HEK293 (cell line): ENCODE results near the gene PHETA1.
"Not testable (repeated sequence)": the region's sequence is repeated elsewhere in the genome, so short reads cannot be mapped to it uniquely, and the experiment has no call there.

Source experiments
- CTCF ChIA-PET: fragments of 350-600 bp; formaldehyde crosslinking; extraction: SDS; loops from one replicate; lab custom pipeline; 2021; ENCODE audit warnings: antibody characterized with exemption; lab: Yijun Ruan, JAX
- POLR2A ChIA-PET: fragments of 300-600 bp; formaldehyde crosslinking; extraction: SDS; loops from one replicate; lab custom pipeline; 2020; ENCODE audit warnings: antibody characterized with exemption, inconsistent platforms; lab: Yijun Ruan, JAX
- H3K27ac ChIP-seq: fragments of 200-500 bp; sonication (Bioruptor generic); 2 replicates; pipeline ENCODE4 v1.5.1; 2014; ENCODE audit warnings: low read depth, low read length, control low read depth, inconsistent platforms; ENCODE audit errors: extremely low read depth
- H3K36me3 ChIP-seq, 2 experiments: fragments of 200-500 bp in 1 of 2; sonication (Bioruptor generic) in 1 of 2; 1 replicate in 1 of 2; 2 replicates in 1 of 2; pipeline ENCODE4 v1.5.1; 2014 to 2017; ENCODE audit warnings: inconsistent platforms in 2 of 2, low read length in 2 of 2; ENCODE audit not compliant: control insufficient read depth in 2 of 2, insufficient read depth in 1 of 2
- H3K4me1 ChIP-seq: fragments of 200-500 bp; sonication (Bioruptor generic); 2 replicates; pipeline ENCODE4 v1.5.1; 2014; ENCODE audit warnings: mild to moderate bottlenecking, low read length, inconsistent platforms; ENCODE audit not compliant: control insufficient read depth, insufficient read depth
- H3K4me3 ChIP-seq: 2 replicates; pipeline ENCODE4 v1.5.1; 2011; ENCODE audit warnings: low read depth, mild to moderate bottlenecking, control low read depth, low read length, moderate library complexity
- H3K9me3 ChIP-seq: fragments of 200-500 bp; sonication (Bioruptor generic); 2 replicates; pipeline ENCODE4 v1.5.1; 2014; ENCODE audit warnings: low read depth, low read length, inconsistent platforms; ENCODE audit not compliant: control insufficient read depth, insufficient read depth
- GLI4 ChIP-seq: fragments of 450-650 bp; formaldehyde crosslinking; IDR thresholded peaks from 2 replicates; pipeline ENCODE4 v1.5.1; 2016; ENCODE audit warnings: missing biosample characterization, missing genetic modification characterization
- GLIS2 ChIP-seq: fragments of 450-650 bp; formaldehyde crosslinking; IDR thresholded peaks from 2 replicates; pipeline ENCODE4 v1.5.1; 2016; ENCODE audit warnings: missing biosample characterization, missing genetic modification characterization
- IKZF3 ChIP-seq: fragments of 450-650 bp; IDR thresholded peaks from 2 replicates; pipeline ENCODE4 v1.5.0; 2018; ENCODE audit warnings: missing biosample characterization, mild to moderate bottlenecking, missing genetic modification characterization, moderate library complexity
- MEIS1 ChIP-seq: sonication (generic); formaldehyde crosslinking; IDR thresholded peaks from 2 replicates; pipeline ENCODE4 v1.8.1; 2022; ENCODE audit warnings: missing genetic modification reagents, mild to moderate bottlenecking, borderline replicate concordance
- MYNN ChIP-seq: fragments of 450-650 bp; formaldehyde crosslinking; IDR thresholded peaks from 2 replicates; pipeline ENCODE4 v1.5.1; 2016; ENCODE audit warnings: missing biosample characterization, missing genetic modification characterization, borderline replicate concordance
- WT1 ChIP-seq: fragments of 450-650 bp; formaldehyde crosslinking; IDR thresholded peaks from 2 replicates; pipeline ENCODE4 v1.5.1; 2016; ENCODE audit warnings: missing biosample characterization, missing genetic modification characterization
- ZBTB1 ChIP-seq: fragments of 450-650 bp; formaldehyde crosslinking; IDR thresholded peaks from 2 replicates; pipeline ENCODE4 v1.5.1; 2016; ENCODE audit warnings: missing biosample characterization, missing genetic modification characterization
- ZBTB10 ChIP-seq: fragments of 450-650 bp; formaldehyde crosslinking; IDR thresholded peaks from 2 replicates; pipeline ENCODE4 v1.5.1; 2016; ENCODE audit warnings: missing biosample characterization, missing genetic modification characterization
- ZBTB17 ChIP-seq: fragments of 450-650 bp; formaldehyde crosslinking; IDR thresholded peaks from 2 replicates; pipeline ENCODE4 v1.5.1; 2016; ENCODE audit warnings: missing biosample characterization, missing genetic modification characterization
- ZFP3 ChIP-seq: fragments of 450-650 bp; formaldehyde crosslinking; IDR thresholded peaks from 2 replicates; pipeline ENCODE4 v1.5.1; 2016; ENCODE audit warnings: low read depth, missing biosample characterization, missing genetic modification characterization
- ZNF16 ChIP-seq: fragments of 450-650 bp; formaldehyde crosslinking; IDR thresholded peaks from 2 replicates; pipeline ENCODE4 v1.5.1; 2016; ENCODE audit warnings: low read depth, missing biosample characterization, missing genetic modification characterization
- ZNF169 ChIP-seq: fragments of 450-650 bp; formaldehyde crosslinking; IDR thresholded peaks from 2 replicates; pipeline ENCODE4 v1.5.1; 2016; ENCODE audit warnings: missing biosample characterization, missing genetic modification characterization
- ZNF18 ChIP-seq: fragments of 450-650 bp; formaldehyde crosslinking; IDR thresholded peaks from 2 replicates; pipeline ENCODE4 v1.5.1; 2016; ENCODE audit warnings: missing biosample characterization, missing genetic modification characterization
- ZNF19 ChIP-seq: fragments of 450-650 bp; formaldehyde crosslinking; IDR thresholded peaks from 2 replicates; pipeline ENCODE4; 2016; ENCODE audit warnings: missing biosample characterization, missing genetic modification characterization, low read depth
- ZNF2 ChIP-seq: fragments of 450-650 bp; formaldehyde crosslinking; IDR thresholded peaks from 2 replicates; pipeline ENCODE4 v1.5.1; 2016; ENCODE audit warnings: missing biosample characterization, missing genetic modification characterization
- ZNF211 ChIP-seq: fragments of 450-650 bp; formaldehyde crosslinking; IDR thresholded peaks from 2 replicates; pipeline ENCODE4 v1.5.1; 2016; ENCODE audit warnings: low read depth, missing biosample characterization, missing genetic modification characterization
- ZNF214 ChIP-seq: fragments of 450-650 bp; formaldehyde crosslinking; IDR thresholded peaks from 2 replicates; pipeline ENCODE4 v1.5.1; 2017; ENCODE audit warnings: missing biosample characterization, mild to moderate bottlenecking, missing genetic modification characterization, borderline replicate concordance
- ZNF391 ChIP-seq: fragments of 450-650 bp; formaldehyde crosslinking; IDR thresholded peaks from 2 replicates; pipeline ENCODE4 v1.5.1; 2016; ENCODE audit warnings: low read depth, missing biosample characterization, missing genetic modification characterization, borderline replicate concordance
- ZNF426 ChIP-seq: fragments of 450-650 bp; formaldehyde crosslinking; IDR thresholded peaks from 2 replicates; pipeline ENCODE4 v1.5.1; 2017; ENCODE audit warnings: missing biosample characterization, missing genetic modification characterization, mild to moderate bottlenecking, inconsistent platforms, moderate library complexity
- ZNF561 ChIP-seq: fragments of 450-650 bp; IDR thresholded peaks from 2 replicates; pipeline ENCODE4 v1.5.1; 2018; ENCODE audit warnings: missing biosample characterization, missing genetic modification characterization, borderline replicate concordance
- ZNF610 ChIP-seq: fragments of 450-650 bp; formaldehyde crosslinking; IDR thresholded peaks from 2 replicates; pipeline ENCODE4 v1.5.1; 2016; ENCODE audit warnings: missing biosample characterization, missing genetic modification characterization, borderline replicate concordance
- ZNF654 ChIP-seq: fragments of 450-650 bp; formaldehyde crosslinking; IDR thresholded peaks from 2 replicates; pipeline ENCODE4 v1.5.1; 2016; ENCODE audit warnings: low read depth, missing biosample characterization, missing genetic modification characterization
- ZNF664 ChIP-seq: fragments of 450-650 bp; formaldehyde crosslinking; IDR thresholded peaks from 2 replicates; pipeline ENCODE4 v1.5.1; 2016; ENCODE audit warnings: missing biosample characterization, missing genetic modification characterization
- ZNF701 ChIP-seq: fragments of 450-650 bp; formaldehyde crosslinking; IDR thresholded peaks from 2 replicates; pipeline ENCODE4 v1.5.1; 2016; ENCODE audit warnings: missing biosample characterization, missing genetic modification characterization
- ZNF843 ChIP-seq: fragments of 450-650 bp; formaldehyde crosslinking; IDR thresholded peaks from 2 replicates; pipeline ENCODE4 v1.5.1; 2016; ENCODE audit warnings: missing biosample characterization, missing genetic modification characterization
- ZSCAN16 ChIP-seq: fragments of 450-650 bp; formaldehyde crosslinking; IDR thresholded peaks from 2 replicates; pipeline ENCODE4 v1.5.1; 2016; ENCODE audit warnings: missing biosample characterization, missing genetic modification characterization
- ZSCAN23 ChIP-seq: fragments of 450-650 bp; formaldehyde crosslinking; IDR thresholded peaks from 2 replicates; pipeline ENCODE4 v1.5.1; 2016; ENCODE audit warnings: missing biosample characterization, missing genetic modification characterization
- ZXDB ChIP-seq: fragments of 450-650 bp; formaldehyde crosslinking; IDR thresholded peaks from 2 replicates; pipeline ENCODE4 v1.5.1; 2016; ENCODE audit warnings: missing biosample characterization, missing genetic modification characterization

The PHETA1 gene

GRCh38 chr12:111335301-111335700 lies 33.6 kb downstream of the PHETA1 start:
- not testable (repeated sequence) for H3K36me3 ChIP-seq, H3K4me3 ChIP-seq, H3K4me1 ChIP-seq, H3K9me3 ChIP-seq, H3K27ac ChIP-seq
- CTCF ChIA-PET, result interaction anchor here (1.3 kb wide), 2 partner anchors 21 to 117 kb away, joined by 3 to 5 read pairs; no protein-coding TSS in a partner anchor
- POLR2A ChIA-PET, result interaction anchor here (0.6 kb wide), 1 partner anchor 13 kb away, joined by 6 read pairs; no protein-coding TSS in a partner anchor

GRCh38 chr12:111334393-111334915 lies 34.4 kb downstream of the PHETA1 start:
- POLR2A ChIA-PET, result no interaction called here
- Histone ChIP-seq H3K4me3 (no peak overlapping the region), H3K4me1 (no peaks in the 10 kb centered on the region), H3K36me3 (no peaks in the 10 kb centered on the region), H3K9me3 (no peaks in the 10 kb centered on the region), H3K27ac (no peak overlapping the region)
- CTCF ChIA-PET, result interaction anchor here (1.3 kb wide), 1 partner anchor 20 kb away, joined by 3 read pairs; no protein-coding TSS in a partner anchor
- TF ChIP-seq IKZF3 (tag by site-specific recombination), result no peak
- TF ChIP-seq ZXDB (tag by site-specific recombination), result no peak
- no peak for TF ChIP-seq WT1 (tag by site-specific recombination)
- no peak for TF ChIP-seq MYNN (tag by site-specific recombination)
- no peak for TF ChIP-seq ZNF843 (tag by site-specific recombination)
- no peak for TF ChIP-seq ZSCAN16
- no peak for TF ChIP-seq ZNF561 (tag by site-specific recombination)
- no peak for TF ChIP-seq GLIS2
- TF ChIP-seq ZNF19 (tag by site-specific recombination), result no peak
- no peak for TF ChIP-seq GLI4
- no peak for TF ChIP-seq MEIS1 (CRISPR knock-in tag)
- TF ChIP-seq ZNF610 (tag by site-specific recombination), result no peak
- TF ChIP-seq ZNF701 (tag by site-specific recombination), result no peak
- TF ChIP-seq ZBTB10 (tag by site-specific recombination), result no peak
- TF ChIP-seq ZNF211, result no peak
- no peak for TF ChIP-seq ZNF391 (tag by site-specific recombination)

- no peak overlapping the region for H3K27ac ChIP-seq
- POLR2A ChIA-PET, result no interaction called here
- CTCF ChIA-PET, result interaction anchor here (0.6 to 3.5 kb wide), 12 partner anchors 10 to 231 kb away, joined by 3 to 20 read pairs (median 4); no protein-coding TSS in a partner anchor
- no peaks in the 10 kb centered on the region for H3K4me1 ChIP-seq
- no peaks in the 10 kb centered on the region for H3K36me3 ChIP-seq
- no peak overlapping the region for H3K4me3 ChIP-seq
- no peaks in the 10 kb centered on the region for H3K9me3 ChIP-seq
- TF ChIP-seq ZNF426 (tag by site-specific recombination), result no peak
- TF ChIP-seq ZSCAN23, result no peak
- TF ChIP-seq GLIS2, result peak; percentile 55
- peak; percentile 65; the same call in 1 of the 2 replicates for TF ChIP-seq ZNF16 (tag by site-specific recombination)
- peak; percentile 81 for TF ChIP-seq ZFP3 (tag by site-specific recombination)
- 0 out of 2 replicates have a peak, but pooled peaks have one; percentile 36 for TF ChIP-seq ZNF2 (tag by site-specific recombination)
- no peak for TF ChIP-seq ZNF664 (tag by site-specific recombination)
- peak; percentile 40 for TF ChIP-seq ZBTB17 (tag by site-specific recombination)
- TF ChIP-seq ZNF843 (tag by site-specific recombination), result no peak
- TF ChIP-seq ZNF654 (tag by site-specific recombination), result peak; percentile 68
- TF ChIP-seq ZNF169 (tag by site-specific recombination), result no peak
- no peak for TF ChIP-seq ZBTB1 (tag by site-specific recombination)
- no peak for TF ChIP-seq ZNF214 (tag by site-specific recombination)
- no peak for TF ChIP-seq ZNF18 (tag by site-specific recombination)
Measured at GRCh38 chr12:111330800-111331752, 37.8 kb downstream of the PHETA1 start.
